ENCODE results near the gene RCOR1.
"Not testable (repeated sequence)": the region's sequence is repeated elsewhere in the genome, so short reads cannot be mapped to it uniquely, and the experiment has no call there.

RCOR1 gene

DNA sequence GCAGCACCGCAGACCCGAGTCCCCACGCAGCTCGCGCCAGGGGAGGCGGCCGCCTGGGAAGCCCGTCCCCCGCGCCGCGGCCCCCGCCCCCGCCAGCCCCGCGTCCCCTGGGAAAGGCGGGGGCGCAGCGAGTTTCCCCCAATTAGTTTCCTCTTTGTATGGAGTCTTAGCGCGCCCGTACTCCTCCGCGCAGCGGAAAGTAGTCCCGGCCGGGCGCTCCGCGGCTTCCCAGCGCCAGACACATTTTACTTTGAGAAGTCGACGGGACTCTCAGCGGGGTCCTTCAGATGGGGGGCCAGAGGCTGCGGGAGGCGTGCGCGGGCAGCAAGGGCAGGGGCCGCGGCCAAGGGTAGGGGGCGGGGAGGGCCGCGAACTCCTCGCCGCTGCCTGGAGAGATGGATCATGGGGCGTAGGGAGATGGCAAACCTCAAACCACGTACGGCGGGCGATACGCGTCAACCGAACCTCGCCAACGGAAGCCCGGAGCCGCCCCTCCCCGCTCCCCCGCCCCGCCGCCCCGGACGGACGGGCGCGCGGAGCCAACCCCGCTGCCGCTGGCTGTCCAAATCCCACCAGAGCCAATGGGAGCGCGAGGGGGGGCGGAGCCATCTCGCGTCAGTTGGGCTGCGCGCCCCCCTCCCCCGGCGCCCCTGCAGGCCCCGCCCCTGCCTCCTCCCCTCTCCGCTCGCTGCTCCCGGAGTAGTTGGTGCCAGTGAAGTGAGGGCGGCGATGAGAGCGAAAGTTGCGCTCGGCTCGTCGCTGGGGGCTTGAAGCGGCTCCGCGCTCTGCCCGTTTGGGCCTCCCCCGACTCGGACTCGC, at the start of gene RCOR1:
Gene RCOR1, plus strand, starts transcription at position 706 of the 819 bp plus-strand sequence. CDS start 238 bp downstream, outside the sequence.
- peak; percentile 99 for DNase-seq

DNA sequence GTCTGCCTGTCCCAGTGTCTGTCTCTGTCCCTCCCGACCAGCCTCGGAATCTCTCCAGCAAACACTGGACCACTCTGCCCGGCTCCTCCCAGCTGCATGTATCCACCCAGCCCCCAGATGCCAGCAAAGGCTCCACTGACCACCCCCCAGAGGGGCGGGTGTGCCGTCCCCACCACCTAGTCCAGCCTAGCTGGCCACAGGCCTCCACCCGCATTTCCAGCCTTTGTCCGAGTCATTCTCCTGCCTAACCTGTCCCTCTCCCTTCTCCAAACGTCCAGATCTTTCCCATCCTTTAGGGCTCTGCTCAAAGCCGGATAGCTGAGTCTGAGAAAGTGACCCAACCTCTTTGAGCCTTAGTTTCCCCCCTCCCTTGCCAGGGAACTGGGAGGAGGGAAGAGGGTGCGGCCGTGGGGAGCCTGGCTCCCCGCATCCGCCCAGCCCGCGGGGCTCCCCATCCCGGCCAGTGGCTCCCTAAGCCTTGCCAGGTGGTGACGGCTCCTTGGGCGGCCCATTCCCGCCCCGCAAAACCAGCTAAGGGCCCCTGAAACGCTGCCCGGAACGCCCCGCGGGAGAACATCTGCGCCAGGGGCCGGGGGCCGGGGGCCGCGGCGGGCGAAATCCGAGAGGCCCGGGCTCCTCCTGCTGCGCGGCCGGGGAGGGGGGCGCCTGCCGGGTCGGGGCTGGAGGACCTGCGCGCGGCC, 48.3 kb upstream of the RCOR1 start:
- DNase-seq: peak; percentile 87

DNA sequence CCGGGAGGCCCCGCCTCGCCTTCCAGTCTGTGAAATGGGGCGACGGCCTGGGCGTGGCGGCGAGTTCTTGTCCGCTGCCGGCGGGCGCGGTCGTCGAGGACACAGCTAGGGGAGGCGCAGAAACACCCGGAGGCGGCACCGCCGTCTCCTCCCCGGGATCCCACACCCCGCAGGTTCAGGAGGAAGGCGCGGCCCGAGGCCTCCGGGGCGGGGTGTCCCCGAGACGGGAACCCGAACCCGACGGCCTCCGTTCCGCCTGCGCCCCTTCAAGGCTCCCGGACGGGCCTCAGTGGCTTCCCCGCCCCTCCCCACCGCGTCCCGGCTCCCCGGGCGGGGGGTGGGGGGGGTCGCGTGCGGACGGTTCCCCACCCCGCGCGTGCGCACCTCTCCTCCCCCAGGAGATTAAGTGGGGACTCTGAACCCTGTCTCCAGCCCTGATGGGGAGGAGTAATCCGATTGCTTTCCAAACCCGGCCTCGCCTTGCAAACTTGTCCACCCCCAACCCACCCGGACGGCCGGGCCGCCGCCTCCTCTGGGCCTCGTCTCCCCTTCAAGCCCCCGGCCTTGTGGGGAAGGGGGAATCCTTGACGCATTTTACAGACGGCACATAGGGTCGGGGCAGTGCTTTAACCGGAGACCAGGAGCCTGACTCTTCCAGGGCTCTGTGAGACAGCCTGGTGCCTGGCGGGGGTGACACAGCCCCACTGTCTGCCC, 47.5 kb upstream of the RCOR1 start:
- DNase-seq: peak; percentile 73

DNA sequence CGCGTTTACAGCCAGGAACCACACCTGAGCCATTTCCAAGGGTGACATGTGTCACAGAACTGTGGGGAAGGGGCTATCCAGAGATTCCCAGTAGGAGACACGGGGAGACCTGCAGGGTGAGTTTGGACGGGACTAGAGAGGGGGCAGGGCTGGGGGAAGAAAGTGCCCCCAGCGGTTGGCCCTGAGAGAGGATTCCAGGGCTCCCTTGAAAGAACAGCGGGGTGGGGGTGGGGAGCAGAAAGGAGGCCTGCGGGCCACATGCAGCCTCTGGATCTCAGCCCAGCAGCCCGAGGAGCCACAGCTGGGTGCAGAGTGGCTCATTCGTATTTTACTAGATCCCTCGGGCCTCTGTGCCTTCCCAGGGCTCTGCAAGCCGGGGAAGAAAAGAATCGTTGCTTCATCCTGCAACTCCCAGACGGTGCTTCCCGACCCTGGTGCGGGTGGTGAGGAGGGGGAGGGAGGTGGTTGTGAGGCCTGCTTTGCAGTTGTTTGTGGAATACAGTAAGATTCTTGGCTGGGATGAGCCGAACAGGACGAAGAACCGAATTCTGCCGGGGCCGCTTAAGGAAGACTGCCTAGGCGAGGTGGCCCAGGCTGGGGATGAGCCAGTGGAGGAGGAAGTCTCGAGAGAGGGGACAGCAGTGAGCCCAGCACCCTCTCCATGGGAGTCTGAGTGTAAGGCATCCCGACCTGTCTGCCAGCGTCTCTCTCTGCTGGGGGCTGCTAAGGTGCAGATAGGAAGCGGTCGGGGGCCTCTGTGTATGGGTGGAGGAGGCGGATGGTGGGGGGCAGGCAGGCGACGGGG, 46.8 kb upstream of the RCOR1 start:
- DNase-seq: peak; percentile 65

DNA sequence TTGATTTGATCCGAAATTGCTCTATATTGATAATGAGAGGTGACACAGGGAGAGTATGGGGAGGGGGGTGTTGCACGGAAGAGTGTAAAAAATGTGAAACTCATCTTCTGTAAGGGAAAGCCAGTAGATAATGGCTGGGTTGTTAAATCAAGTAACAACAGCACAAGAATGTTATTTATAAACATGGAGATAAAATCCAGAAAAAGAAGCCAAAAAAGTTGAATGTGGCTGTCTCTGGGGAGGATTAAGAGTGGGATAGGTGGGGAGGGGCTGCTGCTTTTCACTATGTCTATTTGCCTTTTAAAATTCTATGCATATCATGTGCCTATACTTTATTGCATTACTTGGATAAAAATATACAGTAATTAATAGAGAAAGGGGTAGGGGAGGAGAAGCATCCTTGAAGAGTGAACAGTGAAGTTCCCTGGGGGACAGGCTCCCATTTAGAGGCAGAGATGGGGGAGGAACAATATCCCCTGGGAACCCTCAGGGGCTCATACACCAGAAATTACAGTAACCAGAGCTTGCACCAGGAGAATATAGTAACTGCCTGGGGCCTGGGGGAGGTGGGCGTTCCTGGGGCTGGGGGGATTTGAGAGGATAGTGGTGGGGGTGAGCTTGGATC, 43.7 kb upstream of the RCOR1 start:
- no peak for DNase-seq

DNA sequence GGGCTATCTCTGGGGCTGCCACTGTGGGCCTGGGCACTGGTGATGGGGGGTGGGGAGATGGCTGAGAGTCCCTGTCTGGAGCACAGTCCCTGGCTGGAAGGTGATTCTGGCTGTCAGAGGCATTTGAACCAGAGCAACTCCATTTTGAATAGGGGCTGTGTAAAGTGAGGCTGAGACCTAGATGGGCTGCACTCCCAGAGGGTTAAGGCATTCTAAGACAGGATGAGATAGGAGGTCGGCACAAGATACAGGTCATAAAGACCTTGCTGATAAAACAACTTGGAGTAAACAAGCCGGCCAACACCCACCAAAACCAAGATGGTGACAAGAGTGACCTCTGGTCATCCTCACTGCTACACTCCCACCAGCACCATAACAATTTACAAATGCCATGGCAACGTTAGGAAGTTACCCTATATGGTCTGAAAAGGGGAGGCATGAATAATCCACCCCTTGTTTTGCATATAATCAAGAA, 41.5 kb upstream of the RCOR1 start:
- not testable (repeated sequence) for DNase-seq

- DNase-seq: peak; percentile 68
These were observed 40.3 kb upstream of the RCOR1 start for GRCh38 chr14:102551995-102552705.

- peak; percentile 73 for DNase-seq
These were observed 37.3 kb upstream of the RCOR1 start for GRCh38 chr14:102554821-102555819.

DNA sequence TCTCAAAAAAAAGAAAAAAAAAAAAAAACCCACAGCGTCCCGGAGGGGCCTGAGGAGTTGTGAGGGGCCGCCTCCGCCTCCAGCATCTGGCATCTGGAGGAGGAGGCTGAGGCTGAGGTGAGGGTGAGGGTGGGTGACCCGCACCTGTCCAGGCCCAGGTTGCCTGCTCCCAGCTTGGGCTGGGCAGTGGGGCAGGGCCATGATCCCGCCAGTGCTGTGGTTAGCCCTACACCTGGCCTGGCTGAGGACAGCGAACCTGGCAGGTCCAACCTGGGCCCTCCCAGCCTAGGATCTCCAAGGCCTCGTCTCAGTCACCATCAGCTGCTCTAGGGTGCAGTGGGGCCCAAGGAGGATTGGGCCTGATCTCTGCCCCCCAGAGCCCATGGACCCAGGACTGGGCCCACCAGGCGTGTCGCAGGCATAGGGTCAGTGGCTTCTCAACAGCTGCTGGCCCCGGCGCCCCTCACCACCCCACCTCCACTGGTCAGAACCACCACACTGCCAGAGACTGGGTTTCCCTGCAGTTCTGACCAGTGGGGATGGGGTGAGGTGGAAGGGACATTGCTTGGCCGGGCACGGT, 36.3 kb upstream of the RCOR1 start:
- no peak for DNase-seq

DNA sequence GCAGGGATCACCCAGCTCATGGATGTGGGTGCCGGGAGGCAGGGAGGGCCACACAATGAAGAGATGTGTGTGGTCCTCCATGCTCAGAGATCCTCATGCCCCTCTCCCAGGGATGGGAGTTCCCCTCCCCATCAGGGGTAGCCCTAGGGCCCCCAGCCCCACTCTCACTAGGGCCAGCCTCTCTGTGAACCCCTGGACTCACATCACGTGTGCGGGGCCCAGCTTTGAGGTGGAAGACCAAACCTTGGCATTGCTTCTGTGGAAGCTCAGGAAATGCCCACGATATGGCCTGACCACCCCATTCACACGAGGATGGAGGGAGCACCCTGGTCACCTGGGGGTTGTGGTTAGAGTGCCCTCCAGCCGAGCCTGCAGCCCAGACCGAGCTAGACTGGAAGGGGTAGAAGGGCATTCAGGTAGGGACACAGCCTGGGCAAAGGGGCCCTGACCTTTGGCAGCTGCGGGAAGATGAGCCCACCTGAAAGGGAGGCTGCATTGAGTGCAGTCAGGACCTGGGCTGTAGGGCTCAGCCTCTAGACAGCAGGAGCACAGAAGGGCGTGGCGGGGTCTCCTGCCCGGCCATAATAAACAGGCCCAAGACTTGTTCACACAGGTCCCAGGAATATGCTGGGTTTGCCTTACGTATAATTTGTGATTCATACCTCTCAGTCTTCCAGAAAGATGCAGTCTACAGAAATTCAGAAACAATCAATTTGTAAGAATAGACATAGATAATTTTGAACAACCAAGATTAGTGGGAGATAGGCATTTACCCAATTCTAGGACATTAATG, 34.8 kb upstream of the RCOR1 start:
- DNase-seq: no peak

DNA sequence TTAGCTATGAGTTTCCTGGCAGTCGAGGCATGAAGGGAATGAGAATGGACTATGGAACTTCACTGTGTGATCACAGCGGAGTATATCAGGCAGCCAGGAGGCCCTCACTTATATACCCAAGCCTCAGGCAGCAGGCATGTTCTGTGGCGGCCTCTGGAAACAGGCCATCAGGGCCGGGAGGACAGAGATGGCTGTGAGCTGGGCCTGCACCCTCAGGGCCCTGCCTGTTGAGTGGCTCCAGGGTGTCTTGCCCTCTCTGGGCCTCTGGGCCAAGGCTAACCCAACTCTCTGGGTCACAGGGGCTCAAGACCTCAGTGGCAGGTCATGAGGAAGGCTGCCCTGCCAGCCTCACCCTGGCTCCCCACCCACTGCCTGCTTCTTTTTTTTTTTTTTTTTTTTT, 33.9 kb upstream of the RCOR1 start:
- DNase-seq: no peak

- no peak for DNase-seq
These were observed 31.8 kb upstream of the RCOR1 start for GRCh38 chr14:102560458-102561261.

DNA sequence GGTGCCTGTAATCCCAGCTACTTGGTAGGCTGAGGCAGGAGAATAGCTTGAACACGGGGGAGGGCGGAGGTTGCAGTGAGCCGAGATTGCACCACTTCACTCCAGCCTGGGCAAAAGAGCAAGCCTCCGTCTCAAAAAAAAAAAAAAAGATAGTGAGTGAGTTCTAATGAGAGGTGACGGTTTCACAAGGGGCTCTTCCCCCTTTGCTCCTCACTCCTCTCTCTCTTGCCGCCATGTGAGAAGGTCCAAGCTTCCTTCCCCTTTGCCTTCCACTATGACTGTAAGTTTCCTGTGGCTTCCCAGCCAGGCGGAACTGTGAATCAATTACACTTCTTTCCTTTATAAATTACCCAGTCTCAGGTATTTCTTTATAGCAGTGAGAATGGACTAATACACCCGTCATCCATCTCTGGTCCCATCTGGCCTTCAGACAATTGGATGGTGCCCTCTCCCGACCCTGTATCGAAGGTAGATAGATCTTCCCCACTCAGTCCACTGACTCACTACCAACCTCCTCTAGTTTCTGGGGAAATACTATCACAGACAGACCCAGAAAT, 27.0 kb upstream of the RCOR1 start:
- DNase-seq: no peak

GRCh38 chr14:102565959-102566358, 26.5 kb upstream of the RCOR1 start:
- DNase-seq: no peak

GRCh38 chr14:102568115-102568614, 24.3 kb upstream of the RCOR1 start:
- no peak for DNase-seq

- DNase-seq: no peak
These were observed 22.0 kb upstream of the RCOR1 start for GRCh38 chr14:102570334-102570995.

- DNase-seq: no peak
These were observed 21.4 kb upstream of the RCOR1 start for GRCh38 chr14:102571043-102571442.

Measured in right hindlimb (tissue), 1 donor.